Kidney tubule cell (primary cell): ENCODE results near the gene UNC93B1.
A peak's percentile ranks its signal among the peaks of the same experiment; 100 is the strongest.

Source experiments
- DNase-seq: peaks from one replicate; pipeline ENCODE4 v3.0.0-alpha.2; 2018; ENCODE audit warnings: low spot score

Gene UNC93B1

GRCh38 chr11:68022531-68022930 lies 18.6 kb upstream of the UNC93B1 start:
- DNase-seq = no peak

GRCh38 chr11:68021167-68021787 lies 17.4 kb upstream of the UNC93B1 start:
- DNase-seq = peak; percentile 66

GRCh38 chr11:68020575-68020974 lies 16.7 kb upstream of the UNC93B1 start:
- DNase-seq = no peak

- no peak for DNase-seq
Observed at GRCh38 chr11:68019486-68019885, 15.6 kb upstream of the UNC93B1 start.

GRCh38 chr11:68018730-68019190 lies 14.9 kb upstream of the UNC93B1 start:
- no peak for DNase-seq

GRCh38 chr11:68017980-68018729 lies 14.3 kb upstream of the UNC93B1 start:
- no peak for DNase-seq

GRCh38 chr11:68016904-68017817 lies 13.3 kb upstream of the UNC93B1 start:
- DNase-seq = no peak

- no peak for DNase-seq
Observed at GRCh38 chr11:68016161-68016903, 12.4 kb upstream of the UNC93B1 start.

- DNase-seq = no peak
Observed at GRCh38 chr11:68015467-68015866, 11.6 kb upstream of the UNC93B1 start.

GRCh38 chr11:68014947-68015447 lies 11.1 kb upstream of the UNC93B1 start:
- no peak for DNase-seq

- DNase-seq = peak; percentile 91
Observed at GRCh38 chr11:68014157-68014946, 10.5 kb upstream of the UNC93B1 start.

GRCh38 chr11:68013611-68014156 lies 9.8 kb upstream of the UNC93B1 start:
- no peak for DNase-seq

- peak; percentile 98 for DNase-seq
Observed at GRCh38 chr11:68012843-68013610, 9.1 kb upstream of the UNC93B1 start.

- DNase-seq = no peak
Observed at GRCh38 chr11:68012044-68012842, 8.3 kb upstream of the UNC93B1 start.

GRCh38 chr11:68011051-68011943 lies 7.4 kb upstream of the UNC93B1 start:
- no peak for DNase-seq

GRCh38 chr11:68010090-68011041 lies 6.5 kb upstream of the UNC93B1 start, which contains the start of gene ALDH3B1:
Gene ALDH3B1 (plus strand): TSS chr11:68010327. CDS start chr11:68015298, 4,971 bp downstream.
- DNase-seq = peak; percentile 87
